ENCODE results near the gene ERFE.

DNA sequence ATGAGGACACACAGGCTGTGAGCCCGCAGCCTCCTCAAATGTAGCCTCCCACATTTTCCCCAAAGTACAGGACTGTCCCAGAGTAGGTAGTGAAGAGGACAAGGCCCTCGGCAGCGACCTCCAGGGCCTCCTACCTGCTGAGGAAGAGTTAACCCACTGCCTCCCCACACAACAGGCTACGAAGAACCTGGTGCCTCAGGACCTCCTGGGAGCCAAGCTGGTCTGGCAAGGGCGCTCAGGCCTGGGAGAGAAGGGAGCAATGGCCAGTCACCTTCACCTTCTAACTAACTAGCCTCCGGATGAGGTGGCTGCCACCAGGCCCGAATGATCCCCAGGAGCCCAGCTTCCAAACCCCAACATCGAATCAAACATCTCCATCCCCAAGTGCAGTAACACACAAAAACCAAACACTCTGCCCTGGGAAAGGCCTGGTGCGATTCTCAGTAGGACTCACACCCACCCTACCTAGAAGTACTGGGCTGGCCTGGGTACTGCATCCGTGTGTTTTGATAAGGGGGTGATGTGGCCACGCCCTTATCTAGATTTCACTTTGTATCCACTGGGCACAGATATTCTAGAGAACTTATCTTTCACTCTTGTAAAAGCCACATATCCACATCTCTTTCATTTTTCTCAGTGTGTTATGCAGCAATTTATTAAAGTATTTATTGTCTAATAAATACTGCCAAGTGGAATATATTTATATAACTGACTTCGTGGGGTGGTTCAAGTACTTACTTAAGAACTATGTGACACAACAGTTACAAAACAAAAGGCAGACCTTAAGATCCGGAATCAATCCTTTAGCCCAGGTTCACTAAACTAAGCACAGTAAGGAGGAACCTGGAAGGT is 9.7 kb downstream of the ERFE start:
- TF ChIP-seq, protein P1, sequence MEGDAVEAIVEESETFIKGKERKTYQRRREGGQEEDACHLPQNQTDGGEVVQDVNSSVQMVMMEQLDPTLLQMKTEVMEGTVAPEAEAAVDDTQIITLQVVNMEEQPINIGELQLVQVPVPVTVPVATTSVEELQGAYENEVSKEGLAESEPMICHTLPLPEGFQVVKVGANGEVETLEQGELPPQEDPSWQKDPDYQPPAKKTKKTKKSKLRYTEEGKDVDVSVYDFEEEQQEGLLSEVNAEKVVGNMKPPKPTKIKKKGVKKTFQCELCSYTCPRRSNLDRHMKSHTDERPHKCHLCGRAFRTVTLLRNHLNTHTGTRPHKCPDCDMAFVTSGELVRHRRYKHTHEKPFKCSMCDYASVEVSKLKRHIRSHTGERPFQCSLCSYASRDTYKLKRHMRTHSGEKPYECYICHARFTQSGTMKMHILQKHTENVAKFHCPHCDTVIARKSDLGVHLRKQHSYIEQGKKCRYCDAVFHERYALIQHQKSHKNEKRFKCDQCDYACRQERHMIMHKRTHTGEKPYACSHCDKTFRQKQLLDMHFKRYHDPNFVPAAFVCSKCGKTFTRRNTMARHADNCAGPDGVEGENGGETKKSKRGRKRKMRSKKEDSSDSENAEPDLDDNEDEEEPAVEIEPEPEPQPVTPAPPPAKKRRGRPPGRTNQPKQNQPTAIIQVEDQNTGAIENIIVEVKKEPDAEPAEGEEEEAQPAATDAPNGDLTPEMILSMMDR (IDR thresholded peaks at IDR 0.05): no peak
- TF ChIP-seq POLR2A (IDR thresholded peaks at IDR 0.05) (no peak), POLR2AphosphoS5 (IDR thresholded peaks at IDR 0.05) (no peak), EP300 (IDR thresholded peaks at IDR 0.05) (no peak)

All from gastroesophageal sphincter (tissue), 3 donors.